Cardiac ventricle fibroblast (primary cell): ENCODE data around the gene AKR1C1. TPM values are rescaled to one million over a fixed set of nuclear protein-coding genes. Genes with fewer than 3 reads are reported as not detected.

Experiments
- total RNA-seq: library from RNA; depleted of rRNA; stranded (reverse); fragments of >200 nt; gene quantifications from 2 replicates; pipeline ENCODE4 v1.2.3, GENCODE V29; 2015

Gene AKR1C1
- total RNA-seq: 475 and 603 TPM in 2 replicates

DNA sequence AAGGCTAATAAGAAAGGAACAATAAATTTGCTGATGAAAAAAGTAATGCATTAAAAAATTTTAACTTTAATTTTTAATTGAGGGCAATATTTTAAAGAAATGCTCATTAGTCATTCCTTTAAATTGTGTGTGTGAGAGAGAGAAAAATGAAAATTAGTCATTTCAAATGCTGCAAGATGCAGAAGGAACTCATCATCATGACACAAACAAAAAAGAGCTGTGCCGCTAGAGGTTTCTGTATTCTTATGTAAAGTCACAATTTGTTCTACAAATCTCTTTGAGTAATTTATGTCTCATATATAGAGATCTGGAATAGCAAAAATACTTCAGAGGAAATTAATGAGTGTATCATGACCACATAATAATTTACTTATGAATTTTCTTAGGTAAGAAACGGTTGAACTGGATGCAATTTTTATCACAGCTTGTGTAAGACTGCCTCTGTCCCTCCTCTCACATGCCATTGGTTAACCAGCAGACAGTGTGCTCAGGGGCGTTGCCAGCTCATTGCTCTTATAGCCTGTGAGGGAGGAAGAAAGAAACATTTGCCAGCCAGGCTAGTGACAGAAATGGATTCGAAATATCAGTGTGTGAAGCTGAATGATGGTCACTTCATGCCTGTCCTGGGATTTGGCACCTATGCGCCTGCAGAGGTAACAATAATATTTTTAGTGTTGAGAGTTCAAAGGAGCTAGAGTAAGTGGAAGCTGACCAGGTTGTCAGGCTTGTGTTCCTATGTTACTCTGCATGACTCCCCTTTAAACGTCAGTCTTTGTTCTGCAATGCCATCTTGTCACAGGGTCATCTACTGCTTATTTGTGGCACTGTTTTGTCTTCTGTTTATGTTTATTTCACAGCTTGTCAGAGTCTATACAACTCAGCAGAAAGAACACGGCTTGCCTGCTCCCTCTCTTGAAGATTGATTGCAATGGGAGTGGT is at the start of gene AKR1C1:
AKR1C1 (plus strand) TSS at position 540 of the 939 bp plus-strand sequence; CDS start at position 570, 30 bp downstream.

DNA sequence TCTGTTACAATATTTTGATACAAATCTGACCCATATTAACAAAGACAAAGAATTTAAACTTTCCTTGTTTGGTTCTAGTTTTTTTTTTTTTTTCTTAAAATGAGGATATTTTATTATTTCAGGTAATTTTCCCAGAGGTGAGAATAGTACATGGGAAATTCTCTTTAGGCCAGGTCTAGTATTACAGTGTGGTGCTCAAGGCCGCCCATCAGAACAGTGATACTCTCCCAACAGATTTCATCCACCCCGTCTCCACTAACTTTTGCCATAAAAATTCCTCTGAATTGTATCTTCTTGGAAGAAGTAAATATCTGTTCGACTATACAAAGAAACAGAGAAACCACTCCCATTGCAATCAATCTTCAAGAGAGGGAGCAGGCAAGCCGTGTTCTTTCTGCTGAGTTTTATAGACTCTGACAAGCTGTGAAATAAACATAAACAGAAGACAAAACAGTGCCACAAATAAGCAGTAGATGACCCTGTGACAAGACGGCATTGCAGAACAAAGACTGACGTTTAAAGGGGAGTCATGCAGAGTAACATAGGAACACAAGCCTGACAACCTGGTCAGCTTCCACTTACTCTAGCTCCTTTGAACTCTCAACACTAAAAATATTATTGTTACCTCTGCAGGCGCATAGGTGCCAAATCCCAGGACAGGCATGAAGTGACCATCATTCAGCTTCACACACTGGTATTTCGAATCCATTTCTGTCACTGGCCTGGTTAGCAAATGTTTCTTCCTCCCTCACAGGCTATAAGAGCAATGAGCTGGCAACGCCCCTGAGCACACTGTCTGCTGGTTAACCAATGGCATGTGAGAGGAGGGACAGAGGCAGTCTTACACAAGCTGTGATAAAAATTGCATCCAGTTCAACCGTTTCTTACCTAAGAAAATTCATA is 40.2 kb downstream of the AKR1C1 start, which contains the start of gene AKR1C2:
AKR1C2 (minus strand) TSS at position 731 of the 903 bp plus-strand sequence; CDS start at position 709, 22 bp downstream.

Other genes starting within 250 kb of the AKR1C1 start
- gene AKR1E2, start 137.2 kb upstream of the AKR1C1 start, total RNA-seq: 1.2 and 3.1 TPM in 2 replicates
- 141 and 144 TPM in 2 replicates for gene AKR1C2, start 40.4 kb downstream of the AKR1C1 start, total RNA-seq
- gene AKR1C3, start 131.0 kb downstream of the AKR1C1 start, total RNA-seq: 317 and 328 TPM in 2 replicates
- not detected in 2 replicates for gene AKR1C8, start 221.7 kb downstream of the AKR1C1 start, total RNA-seq
- gene AKR1C4, start 233.4 kb downstream of the AKR1C1 start, total RNA-seq: not detected in 2 replicates